CD8-positive, alpha-beta memory T cell (primary cell): ENCODE measurements around the gene CST7. TPM values are rescaled to one million over a fixed set of nuclear protein-coding genes. Genes with fewer than 3 reads are reported as not detected.
A peak's percentile ranks its signal among the peaks of the same experiment; 100 is the strongest.

Source experiments
- CTCF ChIA-PET: fragments of 350-600 bp; sonication (Branson Sonifier 250); formaldehyde crosslinking; loops from one replicate; lab custom pipeline; 2021; ENCODE audit warnings: antibody characterized with exemption; lab: Charles Lee
- POLR2A ChIA-PET: fragments of 350-600 bp; sonication (Branson Sonifier 250); formaldehyde crosslinking; loops from one replicate; lab custom pipeline; 2021; ENCODE audit warnings: antibody characterized with exemption; lab: Charles Lee
- DNase-seq, 5 donors: peaks; one replicate each; pipeline versions ENCODE4 v3.0.0 to v3.0.0-alpha.2; 2020 to 2022; ENCODE audit warnings: mixed read lengths in 1 of 5
- H3K27ac ChIP-seq: one replicate; pipeline ENCODE4 v1.7.0; 2013; ENCODE audit warnings: low read depth, mild to moderate bottlenecking, low read length, moderate library complexity
- H3K27me3 ChIP-seq: 2 replicates; pipeline ENCODE4 v1.7.0; 2013; ENCODE audit warnings: low read length, mild to moderate bottlenecking; ENCODE audit not compliant: insufficient read depth, poor library complexity, severe bottlenecking
- H3K36me3 ChIP-seq: 2 replicates; pipeline ENCODE4 v1.7.0; 2013; ENCODE audit warnings: mild to moderate bottlenecking, low read length, moderate library complexity; ENCODE audit not compliant: insufficient read depth
- H3K4me1 ChIP-seq: 2 replicates; pipeline ENCODE4 v1.7.0; 2013; ENCODE audit warnings: mild to moderate bottlenecking, low read length, moderate library complexity; ENCODE audit not compliant: insufficient read depth
- H3K4me3 ChIP-seq: 2 replicates; pipeline ENCODE4 v1.7.0; 2013; ENCODE audit warnings: mild to moderate bottlenecking, low read length
- H3K9me3 ChIP-seq: 2 replicates; pipeline ENCODE4 v1.7.0; 2013; ENCODE audit warnings: mild to moderate bottlenecking, low read length
- H3K27ac Mint-ChIP-seq, 8 donors: one replicate each; pipeline ENCODE4 v1.8.0; 2020 to 2021; ENCODE audit warnings: mixed read lengths in 8 of 8, mild to moderate bottlenecking in 6 of 8, inconsistent platforms in 3 of 8, moderate library complexity in 3 of 8
- H3K27me3 Mint-ChIP-seq, 2 donors: one replicate each; pipeline ENCODE4 v1.8.0; 2020 to 2021; ENCODE audit warnings: mixed read lengths in 2 of 2, mild to moderate bottlenecking in 1 of 2, moderate library complexity in 1 of 2
- H3K36me3 Mint-ChIP-seq, 3 donors: one replicate each; pipeline ENCODE4 v1.8.0; 2020 to 2021; ENCODE audit warnings: mixed read lengths in 3 of 3, inconsistent platforms in 1 of 3, mild to moderate bottlenecking in 1 of 3
- H3K4me1 Mint-ChIP-seq, 3 donors: one replicate each; pipeline ENCODE4 v1.8.0; 2020 to 2021; ENCODE audit warnings: mixed read lengths in 3 of 3, inconsistent platforms in 1 of 3, mild to moderate bottlenecking in 1 of 3
- H3K4me3 Mint-ChIP-seq, 7 donors: one replicate each; pipeline ENCODE4 v1.8.0; 2020 to 2021; ENCODE audit warnings: mixed read lengths in 7 of 7, mild to moderate bottlenecking in 6 of 7, moderate library complexity in 4 of 7, inconsistent platforms in 2 of 7
- H3K9me3 Mint-ChIP-seq, 5 donors: one replicate each; pipeline ENCODE4 v1.8.0; 2020 to 2022; ENCODE audit warnings: mixed read lengths in 5 of 5, mild to moderate bottlenecking in 3 of 5, moderate library complexity in 2 of 5, inconsistent platforms in 1 of 5
- polyA plus RNA-seq: library from polyadenylated mRNA; unstranded; fragments of 300-500 nt; fragmentation: Illumina TruSeq; gene quantifications from one replicate; pipeline ENCODE4 v1.2.3, GENCODE V29; 2021
- total RNA-seq, 2 experiments: library from RNA; stranded (reverse); gene quantifications; one replicate each; pipeline ENCODE4 v1.2.3, GENCODE V29; 2021

The CST7 gene
- total and polyA plus RNA-seq, 3 experiments from 2014 or later: 124 to 889 (median 131) TPM

GRCh38 chr20:24961384-24962181 lies 12.5 kb downstream of the CST7 start:
- H3K27me3 Mint-ChIP-seq: peaks cover 0 to 2% of the 10 kb centered on the region in 2 donors
- CTCF ChIA-PET: interaction anchor here (0.7 to 2.8 kb wide), 6 partner anchors 12 to 102 kb away, joined by 3 to 19 read pairs (median 3); partner anchors contain the start of gene CST7
- H3K9me3 ChIP-seq: no peaks in the 10 kb centered on the region
- peak in 1 of 5 donors; percentile 60 for DNase-seq
- peaks cover 77% of the 10 kb centered on the region for H3K4me1 ChIP-seq
- H3K36me3 Mint-ChIP-seq: peaks cover 29 to 95% (median 35%) of the 10 kb centered on the region in 3 donors
- H3K27me3 ChIP-seq: no peaks in the 10 kb centered on the region
- peak overlapping the region; percentile 97 to 100 (median 99) for H3K27ac Mint-ChIP-seq
- peak overlapping the region; percentile 90 for H3K27ac ChIP-seq
- no peak overlapping the region for H3K4me3 ChIP-seq
- peaks cover 55% of the 10 kb centered on the region for H3K36me3 ChIP-seq
- POLR2A ChIA-PET: interaction anchor here (0.9 to 2.8 kb wide), 6 partner anchors 11 to 129 kb away, joined by 3 to 34 read pairs (median 4); partner anchors contain the start of genes ACSS1 and CST7
- no peaks in the 10 kb centered on the region for H3K9me3 Mint-ChIP-seq
- H3K4me1 Mint-ChIP-seq: peaks cover 71 to 97% (median 86%) of the 10 kb centered on the region in 3 donors
- peak overlapping the region; percentile 24 to 92 (median 73) for H3K4me3 Mint-ChIP-seq

GRCh38 chr20:24962182-24962492 lies 13.1 kb downstream of the CST7 start:
- H3K9me3 ChIP-seq: no peaks in the 10 kb centered on the region
- no peaks in the 10 kb centered on the region for H3K27me3 ChIP-seq
- DNase-seq: peak in 1 of 5 donors; percentile 30
- peak overlapping the region; percentile 97 to 100 (median 99) for H3K27ac Mint-ChIP-seq
- peak overlapping the region in 5 of 7 donors; percentile 62 to 92 (median 79) for H3K4me3 Mint-ChIP-seq
- peaks cover 0 to 2% of the 10 kb centered on the region in 2 donors for H3K27me3 Mint-ChIP-seq
- no peaks in the 10 kb centered on the region for H3K9me3 Mint-ChIP-seq
- H3K27ac ChIP-seq: peak overlapping the region; percentile 90
- POLR2A ChIA-PET: interaction anchor here (1.0 kb wide), 1 partner anchor 26 kb away, joined by 3 read pairs; no protein-coding TSS in a partner anchor
- H3K4me1 ChIP-seq: peaks cover 77% of the 10 kb centered on the region
- peaks cover 71 to 96% (median 85%) of the 10 kb centered on the region in 3 donors for H3K4me1 Mint-ChIP-seq
- H3K4me3 ChIP-seq: no peak overlapping the region
- H3K36me3 ChIP-seq: peaks cover 58% of the 10 kb centered on the region
- peaks cover 29 to 95% (median 36%) of the 10 kb centered on the region in 3 donors for H3K36me3 Mint-ChIP-seq
- CTCF ChIA-PET: interaction anchor here (0.7 to 2.3 kb wide), 2 partner anchors 19 to 31 kb away, joined by 3 to 15 read pairs; no protein-coding TSS in a partner anchor

GRCh38 chr20:24962510-24962909 lies 13.4 kb downstream of the CST7 start:
- Mint-ChIP-seq H3K27ac (peak overlapping the region; percentile 97 to 100 (median 99)), H3K27me3 (peaks cover 0 to 2% of the 10 kb centered on the region in 2 donors), H3K4me3 (peak overlapping the region in 5 of 7 donors; percentile 44 to 92 (median 79)), H3K4me1 (peaks cover 75 to 96% (median 86%) of the 10 kb centered on the region in 3 donors), H3K9me3 (no peaks in the 10 kb centered on the region), H3K36me3 (peaks cover 32 to 96% (median 40%) of the 10 kb centered on the region in 3 donors)
- Histone ChIP-seq H3K27ac (peak overlapping the region; percentile 90), H3K9me3 (no peaks in the 10 kb centered on the region), H3K4me1 (peaks cover 77% of the 10 kb centered on the region), H3K27me3 (no peaks in the 10 kb centered on the region), H3K36me3 (peaks cover 58% of the 10 kb centered on the region), H3K4me3 (no peak overlapping the region)
- peak in 1 of 5 donors; percentile 11 for DNase-seq
- ChIA-PET CTCF (interaction anchor here (2.3 kb wide), 1 partner anchor 31 kb away, joined by 15 read pairs; no protein-coding TSS in a partner anchor), POLR2A (interaction anchor here (1.0 kb wide), 1 partner anchor 26 kb away, joined by 3 read pairs; no protein-coding TSS in a partner anchor)

- Histone ChIP-seq H3K36me3 (peaks cover 60% of the 10 kb centered on the region), H3K4me1 (peaks cover 67% of the 10 kb centered on the region)
- peak overlapping the region; percentile 97 to 100 (median 98) for H3K27ac Mint-ChIP-seq
Measured at GRCh38 chr20:24963672-24964505, 14.8 kb downstream of the CST7 start.

GRCh38 chr20:24964506-24964840 lies 15.4 kb downstream of the CST7 start:
- ChIA-PET CTCF (interaction anchor here (1.1 to 2.8 kb wide), 2 partner anchors 15 to 30 kb away, joined by 3 to 8 read pairs; partner anchors contain the start of gene CST7), POLR2A (interaction anchor here (0.5 to 1.2 kb wide), 2 partner anchors 32 to 742 kb away, joined by 3 to 4 read pairs; no protein-coding TSS in a partner anchor)
- H3K4me3 Mint-ChIP-seq: peak overlapping the region in 6 of 7 donors; percentile 11 to 72 (median 24)
- peaks cover 0 to 2% of the 10 kb centered on the region in 2 donors for H3K27me3 Mint-ChIP-seq
- H3K9me3 Mint-ChIP-seq: no peaks in the 10 kb centered on the region
- H3K36me3 Mint-ChIP-seq: peaks cover 38 to 97% (median 39%) of the 10 kb centered on the region in 3 donors
- H3K27ac Mint-ChIP-seq: peak overlapping the region; percentile 97 to 100 (median 98)
- peaks cover 63% of the 10 kb centered on the region for H3K4me1 ChIP-seq
- peak in 1 of 5 donors; percentile 22 for DNase-seq
- no peak overlapping the region for H3K27ac ChIP-seq
- H3K9me3 ChIP-seq: no peaks in the 10 kb centered on the region
- peaks cover 71 to 86% (median 84%) of the 10 kb centered on the region in 3 donors for H3K4me1 Mint-ChIP-seq
- no peaks in the 10 kb centered on the region for H3K27me3 ChIP-seq
- no peak overlapping the region for H3K4me3 ChIP-seq
- peaks cover 61% of the 10 kb centered on the region for H3K36me3 ChIP-seq

More at GRCh38 chr20:24963672-24964505, 14.8 kb downstream of the CST7 start:
- peak overlapping the region in 4 of 7 donors; percentile 11 to 79 (median 17) for H3K4me3 Mint-ChIP-seq
- H3K4me1 Mint-ChIP-seq: peaks cover 76 to 92% (median 90%) of the 10 kb centered on the region in 3 donors
- DNase-seq: peak in 1 of 5 donors; percentile 42
- Histone ChIP-seq H3K9me3 (no peaks in the 10 kb centered on the region), H3K27ac (peak overlapping the region; percentile 4), H3K27me3 (no peaks in the 10 kb centered on the region), H3K4me3 (no peak overlapping the region)
- H3K36me3 Mint-ChIP-seq: peaks cover 40 to 97% (median 42%) of the 10 kb centered on the region in 3 donors
- POLR2A ChIA-PET: interaction anchor here (0.5 to 1.2 kb wide), 2 partner anchors 32 to 743 kb away, joined by 3 to 4 read pairs; no protein-coding TSS in a partner anchor
- no peaks in the 10 kb centered on the region for H3K9me3 Mint-ChIP-seq
- peaks cover 0 to 2% of the 10 kb centered on the region in 2 donors for H3K27me3 Mint-ChIP-seq
- CTCF ChIA-PET: interaction anchor here (1.1 to 2.8 kb wide), 2 partner anchors 14 to 30 kb away, joined by 3 to 8 read pairs; partner anchors contain the start of gene CST7

GRCh38 chr20:24965065-24965919 lies 16.2 kb downstream of the CST7 start:
- Mint-ChIP-seq H3K9me3 (no peaks in the 10 kb centered on the region), H3K4me3 (peak overlapping the region; percentile 22 to 84 (median 50)), H3K27ac (peak overlapping the region; percentile 97 to 100 (median 98)), H3K27me3 (peaks cover 0 to 2% of the 10 kb centered on the region in 2 donors), H3K36me3 (peaks cover 37 to 97% (median 39%) of the 10 kb centered on the region in 3 donors), H3K4me1 (peaks cover 66 to 78% (median 76%) of the 10 kb centered on the region in 3 donors)
- no peaks in the 10 kb centered on the region for H3K27me3 ChIP-seq
- peaks cover 55% of the 10 kb centered on the region for H3K4me1 ChIP-seq
- H3K36me3 ChIP-seq: peaks cover 63% of the 10 kb centered on the region
- no peaks in the 10 kb centered on the region for H3K9me3 ChIP-seq
- peak in 1 of 5 donors; percentile 19 for DNase-seq
- ChIA-PET POLR2A (interaction anchor here (1.4 kb wide), 1 partner anchor 11 kb away, joined by 4 read pairs; no protein-coding TSS in a partner anchor), CTCF (interaction anchor here (1.1 to 2.8 kb wide), 2 partner anchors 16 to 29 kb away, joined by 3 to 8 read pairs; partner anchors contain the start of gene CST7)
- H3K27ac ChIP-seq: peak overlapping the region; percentile 9
- H3K4me3 ChIP-seq: no peak overlapping the region
